Measurements from ENCODE around the gene HSD17B1. TPM values are rescaled to one million over a fixed set of nuclear protein-coding genes. Genes with fewer than 3 reads are reported as not detected.

Gene HSD17B1
- total and polyA plus RNA-seq, 2 of the 13 experiments (the other 11 are each of a cell fraction or from before 2014, with no cell fraction given) = 0.54 to 0.93 TPM

DNA sequence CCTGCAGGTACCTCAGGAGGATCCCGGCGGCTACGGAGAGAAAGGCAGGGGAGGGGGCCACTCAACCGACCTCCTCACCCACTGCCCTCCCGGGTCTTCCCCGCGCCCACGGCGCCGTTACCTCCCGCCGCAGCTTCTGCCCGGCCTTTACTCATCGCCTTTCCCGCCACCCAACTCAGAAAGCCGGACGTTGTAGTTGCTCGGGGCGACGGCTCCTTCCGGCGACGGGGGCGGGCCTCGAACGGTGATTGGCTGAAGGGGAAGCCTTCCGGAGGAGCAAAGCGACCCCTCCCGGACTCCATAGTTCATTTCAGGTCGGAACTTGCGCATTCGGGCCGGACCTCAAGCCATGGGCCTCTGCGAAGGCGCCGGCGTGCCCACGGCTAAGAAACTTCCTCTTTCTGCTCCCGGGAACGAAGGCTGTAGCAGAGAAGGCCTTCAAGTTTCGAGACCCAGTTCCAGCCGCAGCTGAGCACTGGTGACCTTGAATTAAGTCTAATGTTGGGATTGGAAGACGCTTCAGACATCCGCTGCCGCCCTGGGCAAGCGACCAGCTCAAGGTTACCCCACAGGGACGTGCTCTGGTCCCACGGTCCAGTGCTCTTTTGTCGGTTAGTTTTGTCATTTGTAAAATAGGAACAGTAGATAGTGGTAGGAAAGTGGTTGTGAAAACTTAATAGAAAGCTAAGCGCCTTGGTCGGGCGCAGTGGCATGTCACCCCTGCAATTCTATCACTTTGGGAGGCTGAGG is 25.0 kb downstream of the HSD17B1 start, which contains the start of gene PSMC3IP (continued):
- peak; percentile 38 for TF ChIP-seq POGK (CRISPR knock-in tag; conservative IDR thresholded peaks at IDR 0.05)
- TF ChIP-seq ARNTL (CRISPR knock-in tag; IDR thresholded peaks at IDR 0.05) = peak; percentile 28
- TF ChIP-seq, protein P1, sequence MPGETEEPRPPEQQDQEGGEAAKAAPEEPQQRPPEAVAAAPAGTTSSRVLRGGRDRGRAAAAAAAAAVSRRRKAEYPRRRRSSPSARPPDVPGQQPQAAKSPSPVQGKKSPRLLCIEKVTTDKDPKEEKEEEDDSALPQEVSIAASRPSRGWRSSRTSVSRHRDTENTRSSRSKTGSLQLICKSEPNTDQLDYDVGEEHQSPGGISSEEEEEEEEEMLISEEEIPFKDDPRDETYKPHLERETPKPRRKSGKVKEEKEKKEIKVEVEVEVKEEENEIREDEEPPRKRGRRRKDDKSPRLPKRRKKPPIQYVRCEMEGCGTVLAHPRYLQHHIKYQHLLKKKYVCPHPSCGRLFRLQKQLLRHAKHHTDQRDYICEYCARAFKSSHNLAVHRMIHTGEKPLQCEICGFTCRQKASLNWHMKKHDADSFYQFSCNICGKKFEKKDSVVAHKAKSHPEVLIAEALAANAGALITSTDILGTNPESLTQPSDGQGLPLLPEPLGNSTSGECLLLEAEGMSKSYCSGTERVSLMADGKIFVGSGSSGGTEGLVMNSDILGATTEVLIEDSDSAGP (CRISPR knock-in tag; IDR thresholded peaks at IDR 0.05; ENCODE audit: borderline replicate concordance) = peak; percentile 91; the same call in 1 of the 2 replicates
- no peak for TF ChIP-seq HOXA7 (CRISPR knock-in tag; IDR thresholded peaks at IDR 0.05)
- TF ChIP-seq ZNF672 (CRISPR knock-in tag; IDR thresholded peaks at IDR 0.05) = no peak
- TF ChIP-seq, protein P2, sequence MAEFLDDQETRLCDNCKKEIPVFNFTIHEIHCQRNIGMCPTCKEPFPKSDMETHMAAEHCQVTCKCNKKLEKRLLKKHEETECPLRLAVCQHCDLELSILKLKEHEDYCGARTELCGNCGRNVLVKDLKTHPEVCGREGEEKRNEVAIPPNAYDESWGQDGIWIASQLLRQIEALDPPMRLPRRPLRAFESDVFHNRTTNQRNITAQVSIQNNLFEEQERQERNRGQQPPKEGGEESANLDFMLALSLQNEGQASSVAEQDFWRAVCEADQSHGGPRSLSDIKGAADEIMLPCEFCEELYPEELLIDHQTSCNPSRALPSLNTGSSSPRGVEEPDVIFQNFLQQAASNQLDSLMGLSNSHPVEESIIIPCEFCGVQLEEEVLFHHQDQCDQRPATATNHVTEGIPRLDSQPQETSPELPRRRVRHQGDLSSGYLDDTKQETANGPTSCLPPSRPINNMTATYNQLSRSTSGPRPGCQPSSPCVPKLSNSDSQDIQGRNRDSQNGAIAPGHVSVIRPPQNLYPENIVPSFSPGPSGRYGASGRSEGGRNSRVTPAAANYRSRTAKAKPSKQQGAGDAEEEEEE (CRISPR knock-in tag; IDR thresholded peaks at IDR 0.05; ENCODE audit: borderline replicate concordance) = peak; percentile 93; the same call in 1 of the 2 replicates
- peak; percentile 92 for TF ChIP-seq U2AF1 (optimal IDR thresholded peaks at IDR 0.05; ENCODE audit: low read depth, low read length)
- 0 out of 2 replicates have a peak, but pooled peaks have one; percentile 53 for TF ChIP-seq DMTF1 (CRISPR knock-in tag; IDR thresholded peaks at IDR 0.05)
- TF ChIP-seq ZBTB20 (CRISPR knock-in tag; IDR thresholded peaks at IDR 0.05; ENCODE audit: borderline replicate concordance, low read depth) = peak; percentile 45; the same call in 1 of the 2 replicates
- peak; percentile 22 for TF ChIP-seq HNRNPH1 (optimal IDR thresholded peaks at IDR 0.05; ENCODE audit: low read depth, low read length)
- TF ChIP-seq RCOR2 (CRISPR knock-in tag; IDR thresholded peaks at IDR 0.05) = no peak
- TF ChIP-seq, protein P3, sequence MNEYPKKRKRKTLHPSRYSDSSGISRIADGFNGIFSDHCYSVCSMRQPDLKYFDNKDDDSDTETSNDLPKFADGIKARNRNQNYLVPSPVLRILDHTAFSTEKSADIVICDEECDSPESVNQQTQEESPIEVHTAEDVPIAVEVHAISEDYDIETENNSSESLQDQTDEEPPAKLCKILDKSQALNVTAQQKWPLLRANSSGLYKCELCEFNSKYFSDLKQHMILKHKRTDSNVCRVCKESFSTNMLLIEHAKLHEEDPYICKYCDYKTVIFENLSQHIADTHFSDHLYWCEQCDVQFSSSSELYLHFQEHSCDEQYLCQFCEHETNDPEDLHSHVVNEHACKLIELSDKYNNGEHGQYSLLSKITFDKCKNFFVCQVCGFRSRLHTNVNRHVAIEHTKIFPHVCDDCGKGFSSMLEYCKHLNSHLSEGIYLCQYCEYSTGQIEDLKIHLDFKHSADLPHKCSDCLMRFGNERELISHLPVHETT (CRISPR knock-in tag; conservative IDR thresholded peaks at IDR 0.05) = peak; percentile 62
- TF ChIP-seq MXD4 (CRISPR knock-in tag; IDR thresholded peaks at IDR 0.05) = no peak
- peak; percentile 99 for TF ChIP-seq TFDP2 (CRISPR knock-in tag; IDR thresholded peaks at IDR 0.05)
- peak; percentile 81; the same call in 1 of the 2 replicates for TF ChIP-seq ZNF556 (CRISPR knock-in tag; IDR thresholded peaks at IDR 0.05; ENCODE audit: borderline replicate concordance)
- TF ChIP-seq YEATS2 (CRISPR knock-in tag; IDR thresholded peaks at IDR 0.05; ENCODE audit: borderline replicate concordance) = peak; percentile 94
